NB4 (cell line): ENCODE results near the gene CFL1.

ENCODE experiments used
- CTCF ChIP-seq: IDR thresholded peaks from one replicate; pipeline ENCODE4 v1.5.1; 2012; ENCODE audit warnings: low read depth, low read length
- POLR2A ChIP-seq: IDR thresholded peaks from 2 replicates; pipeline ENCODE4 v1.6.1; 2011; ENCODE audit warnings: mild to moderate bottlenecking; ENCODE audit not compliant: insufficient read length; ENCODE audit errors: extremely low read depth

- no peak for TF ChIP-seq CTCF
- no peak for TF ChIP-seq POLR2A
Measured at GRCh38 chr11:65808744-65809341, 49.1 kb downstream of the CFL1 start.
